ENCODE data around the gene MAPKAPK2. TPM values are rescaled to one million over a fixed set of nuclear protein-coding genes. Genes with fewer than 3 reads are reported as not detected.

MAPKAPK2 gene
- polyA plus RNA-seq, 1 donor from 2014 or later = 9.0 TPM

DNA sequence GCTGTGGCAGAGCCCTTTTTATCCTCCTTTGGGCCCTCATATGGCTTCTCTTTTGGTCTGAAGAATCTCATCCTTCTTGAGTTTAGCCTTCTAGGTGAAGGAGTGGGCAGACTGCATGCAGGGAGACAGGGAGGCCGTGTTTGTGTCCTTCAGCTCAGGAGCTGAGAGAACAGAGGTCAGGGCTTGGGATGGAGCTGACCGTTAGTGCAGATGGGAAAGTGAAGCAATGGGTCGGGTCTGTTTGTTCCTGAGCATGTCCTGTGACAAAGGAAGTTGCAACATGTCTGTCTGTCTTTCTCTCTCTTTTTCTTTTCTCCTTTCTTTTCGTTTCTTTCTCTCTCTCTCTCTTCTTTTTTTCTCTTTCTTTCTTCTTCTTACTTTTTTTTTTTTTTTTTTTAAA is 14.9 kb downstream of the MAPKAPK2 start:
- Histone ChIP-seq H3K4me2 (ENCODE audit: low read length) (no peak overlapping the region), H3K9ac (ENCODE audit: low read length) (no peak overlapping the region), H3K36me3 (ENCODE audit: insufficient read depth, low read length) (no peaks in the 10 kb centered on the region), H3K4me3 (ENCODE audit: low read length) (no peak overlapping the region), H3K27ac (ENCODE audit: low read length) (no peak overlapping the region), H2AFZ (ENCODE audit: low read depth, low read length) (no peak overlapping the region), H3K27me3 (ENCODE audit: insufficient read depth, low read depth, low read length) (no peaks in the 10 kb centered on the region), H3F3A (ENCODE audit: insufficient read depth, low read length, poor library complexity, severe bottlenecking) (no peaks in the 10 kb centered on the region), H3K9me3 (ENCODE audit: low read length) (no peaks in the 10 kb centered on the region), H3K9me2 (ENCODE audit: insufficient read depth, low read length) (no peaks in the 10 kb centered on the region), H3K79me2 (replicated peaks; ENCODE audit: insufficient read depth, low read length) (peaks cover 21% of the 10 kb centered on the region), H4K20me1 (ENCODE audit: insufficient read depth) (no peaks in the 10 kb centered on the region)
- no peak for TF ChIP-seq MXI1 (conservative IDR thresholded peaks at IDR 0.05; ENCODE audit: poor library complexity, severe bottlenecking)
- no peak for TF ChIP-seq POLR2AphosphoS5 (IDR thresholded peaks at IDR 0.05)
- TF ChIP-seq SMC3 (conservative IDR thresholded peaks at IDR 0.05; ENCODE audit: poor library complexity) = no peak
- TF ChIP-seq EP300 (conservative IDR thresholded peaks at IDR 0.05; ENCODE audit: poor library complexity, severe bottlenecking) = no peak
- TF ChIP-seq CTCF (IDR thresholded peaks at IDR 0.05; ENCODE audit: poor library complexity, severe bottlenecking) = no peak
- TF ChIP-seq EZH2 (IDR thresholded peaks at IDR 0.05; ENCODE audit: borderline replicate concordance, insufficient read depth, low read length, poor library complexity, severe bottlenecking) = no peak

- H3K9me3 ChIP-seq (ENCODE audit: low read length) = no peaks in the 10 kb centered on the region
- H3K79me2 ChIP-seq (replicated peaks; ENCODE audit: insufficient read depth, low read length) = peaks cover 21% of the 10 kb centered on the region
- H3K4me3 ChIP-seq (ENCODE audit: low read length) = no peak overlapping the region
- H2AFZ ChIP-seq (ENCODE audit: low read depth, low read length) = no peak overlapping the region
- H3K9ac ChIP-seq (ENCODE audit: low read length) = no peak overlapping the region
- no peaks in the 10 kb centered on the region for H3K27me3 ChIP-seq (ENCODE audit: insufficient read depth, low read depth, low read length)
- H3K27ac ChIP-seq (ENCODE audit: low read length) = no peak overlapping the region
- H3K9me2 ChIP-seq (ENCODE audit: insufficient read depth, low read length) = no peaks in the 10 kb centered on the region
- no peaks in the 10 kb centered on the region for H4K20me1 ChIP-seq (ENCODE audit: insufficient read depth)
- H3F3A ChIP-seq (ENCODE audit: insufficient read depth, low read length, poor library complexity, severe bottlenecking) = no peaks in the 10 kb centered on the region
- no peak for TF ChIP-seq RAD21 (conservative IDR thresholded peaks at IDR 0.05)
- no peak for TF ChIP-seq MXI1 (conservative IDR thresholded peaks at IDR 0.05; ENCODE audit: poor library complexity, severe bottlenecking)
- no peak for TF ChIP-seq EZH2 (IDR thresholded peaks at IDR 0.05; ENCODE audit: borderline replicate concordance, insufficient read depth, low read length, poor library complexity, severe bottlenecking)
- TF ChIP-seq TAF1 (IDR thresholded peaks at IDR 0.05; ENCODE audit: low read depth) = no peak
- TF ChIP-seq SMC3 (conservative IDR thresholded peaks at IDR 0.05; ENCODE audit: poor library complexity) = no peak
- TF ChIP-seq CTCF (IDR thresholded peaks at IDR 0.05; ENCODE audit: poor library complexity, severe bottlenecking) = no peak
- no peak for TF ChIP-seq REST (IDR thresholded peaks at IDR 0.05; ENCODE audit: borderline replicate concordance)
- TF ChIP-seq EP300 (conservative IDR thresholded peaks at IDR 0.05; ENCODE audit: poor library complexity, severe bottlenecking) = no peak
- TF ChIP-seq POLR2AphosphoS5 (IDR thresholded peaks at IDR 0.05) = no peak
- no peak overlapping the region for H3K4me2 ChIP-seq (ENCODE audit: low read length)
- no peaks in the 10 kb centered on the region for H3K36me3 ChIP-seq (ENCODE audit: insufficient read depth, low read length)
Measured at GRCh38 chr1:206700445-206701036, 15.8 kb downstream of the MAPKAPK2 start.
